Body of pancreas (tissue), 4 donors: ENCODE results near the gene TSHZ3.

Experiments
- POLR2A ChIP-seq, 3 donors: fragments of 450-650 bp; IDR thresholded peaks; one replicate each; pipeline ENCODE4 v1.6.1; 2016; ENCODE audit warnings: antibody characterized with exemption in 3 of 3, mild to moderate bottlenecking in 2 of 3
- TF ChIP-seq, protein P1 (sequence below), 7 experiments: fragments of 450-650 bp in 4 of 7; fragments of 200-600 bp in 3 of 7; sonication (generic) in 3 of 7; IDR thresholded peaks; one replicate each; pipeline ENCODE4 v1.5.1; 2016 to 2019; ENCODE audit warnings: antibody characterized with exemption in 7 of 7

GRCh38 chr19:31357315-31357673 lies 8.1 kb upstream of the TSHZ3 start:
- TF ChIP-seq, protein P1, sequence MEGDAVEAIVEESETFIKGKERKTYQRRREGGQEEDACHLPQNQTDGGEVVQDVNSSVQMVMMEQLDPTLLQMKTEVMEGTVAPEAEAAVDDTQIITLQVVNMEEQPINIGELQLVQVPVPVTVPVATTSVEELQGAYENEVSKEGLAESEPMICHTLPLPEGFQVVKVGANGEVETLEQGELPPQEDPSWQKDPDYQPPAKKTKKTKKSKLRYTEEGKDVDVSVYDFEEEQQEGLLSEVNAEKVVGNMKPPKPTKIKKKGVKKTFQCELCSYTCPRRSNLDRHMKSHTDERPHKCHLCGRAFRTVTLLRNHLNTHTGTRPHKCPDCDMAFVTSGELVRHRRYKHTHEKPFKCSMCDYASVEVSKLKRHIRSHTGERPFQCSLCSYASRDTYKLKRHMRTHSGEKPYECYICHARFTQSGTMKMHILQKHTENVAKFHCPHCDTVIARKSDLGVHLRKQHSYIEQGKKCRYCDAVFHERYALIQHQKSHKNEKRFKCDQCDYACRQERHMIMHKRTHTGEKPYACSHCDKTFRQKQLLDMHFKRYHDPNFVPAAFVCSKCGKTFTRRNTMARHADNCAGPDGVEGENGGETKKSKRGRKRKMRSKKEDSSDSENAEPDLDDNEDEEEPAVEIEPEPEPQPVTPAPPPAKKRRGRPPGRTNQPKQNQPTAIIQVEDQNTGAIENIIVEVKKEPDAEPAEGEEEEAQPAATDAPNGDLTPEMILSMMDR (IDR thresholded peaks at IDR 0.05) = no peak
- TF ChIP-seq POLR2A (IDR thresholded peaks at IDR 0.05) = no peak
